Adipocyte (in vitro differentiated cells): Measurements from ENCODE around the gene ODF4.

Experiments
- DNase-seq: peaks from one replicate; pipeline ENCODE4 v3.0.0-alpha.2; 2015; ENCODE audit warnings: low read depth
- H3K27me3 ChIP-seq: replicated peaks from 2 replicates; pipeline ENCODE4 v1.7.0; 2013; ENCODE audit warnings: mild to moderate bottlenecking, low read length, moderate library complexity; ENCODE audit not compliant: control insufficient read depth, insufficient read depth
- H3K36me3 ChIP-seq: 2 replicates; pipeline ENCODE4 v1.7.0; 2013; ENCODE audit warnings: low read length, mild to moderate bottlenecking, moderate library complexity; ENCODE audit not compliant: control insufficient read depth, insufficient read depth, severe bottlenecking
- H3K4me1 ChIP-seq: 2 replicates; pipeline ENCODE4 v1.7.0; 2013; ENCODE audit warnings: mild to moderate bottlenecking, low read length, moderate library complexity; ENCODE audit not compliant: control insufficient read depth, insufficient read depth
- H3K4me3 ChIP-seq: 2 replicates; pipeline ENCODE4 v1.7.0; 2013; ENCODE audit warnings: mild to moderate bottlenecking, low read length, moderate library complexity
- H3K9ac ChIP-seq: 2 replicates; pipeline ENCODE4 v1.7.0; 2013; ENCODE audit warnings: mild to moderate bottlenecking, low read length, moderate library complexity
- H3K9me3 ChIP-seq: 2 replicates; pipeline ENCODE4 v1.7.0; 2013; ENCODE audit warnings: mild to moderate bottlenecking, low read length, moderate library complexity; ENCODE audit not compliant: control insufficient read depth

ODF4 gene, protein sequence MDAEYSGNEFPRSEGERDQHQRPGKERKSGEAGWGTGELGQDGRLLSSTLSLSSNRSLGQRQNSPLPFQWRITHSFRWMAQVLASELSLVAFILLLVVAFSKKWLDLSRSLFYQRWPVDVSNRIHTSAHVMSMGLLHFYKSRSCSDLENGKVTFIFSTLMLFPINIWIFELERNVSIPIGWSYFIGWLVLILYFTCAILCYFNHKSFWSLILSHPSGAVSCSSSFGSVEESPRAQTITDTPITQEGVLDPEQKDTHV

DNA sequence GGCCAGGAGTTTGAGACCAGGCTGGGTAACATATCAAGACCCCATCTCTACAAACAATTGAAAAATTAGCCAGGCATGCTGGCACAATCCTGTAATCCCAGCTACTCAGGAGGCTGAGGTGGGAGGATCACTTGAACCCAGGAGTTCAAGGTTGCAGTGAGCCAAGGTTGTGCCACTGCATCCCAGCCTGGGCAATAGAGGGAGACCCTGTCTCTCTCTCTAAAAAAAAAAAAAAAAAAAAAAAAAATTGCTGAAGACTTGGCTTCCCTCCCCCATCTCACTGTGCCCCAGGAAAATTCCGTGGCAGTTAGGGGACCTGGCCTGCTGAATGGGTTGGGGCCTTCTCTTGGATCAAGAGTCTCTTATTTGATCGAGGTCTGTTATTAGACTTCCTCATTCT, at the start of gene ODF4:
Gene ODF4, plus strand, starts transcription at position 301 of the 400 bp plus-strand sequence. CDS start 212 bp downstream, outside the sequence.
- DNase-seq = no peak
- Histone ChIP-seq H3K9me3 (no peaks in the 10 kb centered on the region), H3K27me3 (peaks cover 4% of the 10 kb centered on the region), H3K36me3 (no peaks in the 10 kb centered on the region), H3K9ac (no peak within 1 kb of the TSS), H3K4me1 (peaks cover 10% of the 10 kb centered on the region), H3K4me3 (no peak within 1 kb of the TSS)

DNA sequence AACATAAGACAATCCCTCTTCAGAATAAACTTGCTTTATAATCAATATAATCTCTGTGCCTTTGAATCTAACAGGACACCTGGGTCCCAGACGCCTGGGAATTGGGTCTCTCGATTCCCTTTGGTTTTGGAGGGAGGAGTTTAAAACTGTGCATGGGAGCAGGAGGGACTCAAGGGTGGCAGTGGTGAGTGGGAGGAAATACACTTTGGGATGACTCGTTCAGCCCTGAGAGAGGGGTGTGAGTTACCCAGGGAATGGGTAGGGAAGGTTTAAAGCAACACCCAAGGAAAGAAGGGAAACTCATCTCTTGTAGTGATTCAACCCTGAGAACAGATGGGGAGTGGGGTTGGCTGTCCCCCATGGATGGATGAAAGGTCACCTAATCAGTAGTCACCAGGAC, 49.6 kb upstream of the ODF4 start:
- no peak overlapping the region for H3K9ac ChIP-seq
- no peaks in the 10 kb centered on the region for H3K36me3 ChIP-seq
- no peak overlapping the region for H3K4me3 ChIP-seq
- no peaks in the 10 kb centered on the region for H3K27me3 ChIP-seq
- no peak for DNase-seq
- H3K4me1 ChIP-seq = peaks cover 39% of the 10 kb centered on the region
- no peaks in the 10 kb centered on the region for H3K9me3 ChIP-seq

DNA sequence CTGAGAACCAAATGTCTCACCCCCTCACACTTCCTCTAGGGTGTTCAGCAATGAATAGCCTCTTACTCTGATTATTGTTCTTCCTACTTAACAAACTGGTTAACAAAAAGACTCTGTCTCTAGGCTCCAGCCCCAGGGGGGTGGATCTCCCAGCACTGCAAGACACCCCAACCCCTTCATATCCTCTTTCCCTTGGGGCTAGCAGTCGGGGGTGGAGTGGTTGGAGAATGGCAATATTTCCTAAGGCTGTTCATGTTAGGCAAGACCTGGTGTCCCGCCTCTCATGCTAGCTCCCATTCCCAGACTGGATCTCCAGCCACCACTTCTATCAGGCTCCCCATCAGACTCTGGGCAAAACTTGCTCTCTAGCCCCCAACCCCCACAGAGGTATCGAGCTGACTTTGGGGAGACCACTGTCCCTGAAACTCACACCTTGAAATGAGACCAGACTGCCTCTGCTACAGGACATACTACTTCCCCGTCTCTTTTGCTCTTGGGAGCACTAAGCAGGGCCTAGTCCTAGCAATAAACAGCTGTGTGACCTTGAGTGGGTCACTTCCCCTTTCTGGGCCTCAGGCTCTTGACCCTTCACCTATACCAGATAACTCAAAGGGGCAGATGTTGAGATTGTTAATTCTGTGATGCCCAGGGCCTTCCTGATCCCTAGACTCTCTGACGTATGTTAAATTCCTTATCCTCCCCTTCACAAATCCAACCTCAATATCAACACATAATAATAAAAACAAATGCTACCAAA, 46.8 kb upstream of the ODF4 start:
- H3K27me3 ChIP-seq = no peaks in the 10 kb centered on the region
- peak overlapping the region; percentile 38 for H3K4me3 ChIP-seq
- no peaks in the 10 kb centered on the region for H3K36me3 ChIP-seq
- peak overlapping the region; percentile 10 for H3K9ac ChIP-seq
- DNase-seq = no peak
- peaks cover 42% of the 10 kb centered on the region for H3K4me1 ChIP-seq
- no peaks in the 10 kb centered on the region for H3K9me3 ChIP-seq

DNA sequence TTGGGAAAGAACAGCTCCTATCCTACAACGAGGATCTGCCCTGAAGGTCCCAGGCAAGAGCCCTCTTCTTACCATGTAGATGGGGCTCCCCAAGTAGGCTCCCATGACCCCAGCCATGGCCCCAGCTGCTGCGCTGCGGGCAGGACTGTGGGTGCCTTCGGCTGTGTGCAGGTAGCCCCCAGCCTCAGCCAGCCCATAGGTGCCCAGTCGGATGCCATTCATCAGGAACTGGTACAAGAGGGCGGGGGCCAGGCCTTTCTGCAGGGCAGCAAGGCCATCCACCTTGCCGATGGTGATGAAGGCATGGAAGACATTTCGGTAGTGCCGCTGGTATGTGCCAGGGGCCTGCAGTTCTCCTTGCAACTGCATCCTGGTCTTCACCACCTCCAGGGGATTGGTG, 45.3 kb upstream of the ODF4 start:
- Histone ChIP-seq H3K4me1 (peaks cover 36% of the 10 kb centered on the region), H3K4me3 (peak overlapping the region; percentile 87), H3K9ac (peak overlapping the region; percentile 90), H3K9me3 (no peaks in the 10 kb centered on the region), H3K36me3 (no peaks in the 10 kb centered on the region), H3K27me3 (no peaks in the 10 kb centered on the region)
- no peak for DNase-seq

DNA sequence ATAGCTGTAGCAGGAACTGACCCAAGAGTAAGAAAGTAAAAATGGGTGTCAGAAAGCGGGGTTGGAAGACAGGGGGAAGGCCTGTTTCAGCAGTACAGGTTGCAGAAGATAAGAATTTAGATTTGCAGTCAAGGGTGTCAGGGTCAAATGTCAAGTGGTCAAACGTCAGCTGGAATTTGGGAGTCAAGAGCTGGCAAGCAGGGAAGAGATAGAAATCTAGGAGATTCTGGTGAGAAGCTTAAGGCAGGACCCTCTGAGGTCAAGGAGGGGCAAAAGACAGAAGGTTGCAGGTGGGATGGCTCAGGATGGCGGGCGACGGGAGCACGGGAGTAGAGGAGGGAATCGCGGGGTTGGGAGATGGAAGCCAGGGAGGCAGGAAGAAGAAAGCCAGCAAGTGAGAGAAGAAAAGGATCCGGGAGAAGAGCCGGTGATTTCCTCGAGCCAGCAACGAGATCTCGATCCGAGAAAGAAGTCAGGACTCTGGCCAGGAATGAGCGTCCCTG, 44.8 kb upstream of the ODF4 start:
- no peak for DNase-seq
- Histone ChIP-seq H3K4me3 (peak overlapping the region; percentile 87), H3K4me1 (peaks cover 31% of the 10 kb centered on the region), H3K9ac (peak overlapping the region; percentile 90), H3K36me3 (no peaks in the 10 kb centered on the region), H3K27me3 (no peaks in the 10 kb centered on the region), H3K9me3 (no peaks in the 10 kb centered on the region)

DNA sequence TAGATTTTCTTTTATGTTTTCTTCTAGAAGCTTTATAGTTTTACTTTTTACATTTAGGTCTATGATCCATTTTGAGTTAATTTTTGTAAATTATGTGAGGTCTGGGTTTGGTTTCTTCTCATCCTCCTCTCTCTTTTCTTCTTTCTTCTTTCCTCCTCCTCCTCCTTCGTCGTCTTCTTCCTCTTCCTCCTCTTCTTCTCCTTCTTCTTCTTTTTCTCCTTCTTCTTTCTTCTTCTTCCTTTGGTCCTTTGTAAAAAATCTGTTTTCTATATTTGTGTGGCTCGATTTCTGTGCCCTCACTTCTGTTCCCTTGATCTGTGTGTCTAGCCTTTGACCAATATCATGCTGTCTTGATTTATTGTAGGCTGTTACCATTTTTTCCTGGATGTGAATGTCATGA, 39.4 kb upstream of the ODF4 start:
- Histone ChIP-seq H3K36me3 (no peaks in the 10 kb centered on the region), H3K4me3 (no peak overlapping the region), H3K27me3 (no peaks in the 10 kb centered on the region), H3K9ac (no peak overlapping the region), H3K4me1 (peaks cover 9% of the 10 kb centered on the region), H3K9me3 (no peaks in the 10 kb centered on the region)
- no peak for DNase-seq

DNA sequence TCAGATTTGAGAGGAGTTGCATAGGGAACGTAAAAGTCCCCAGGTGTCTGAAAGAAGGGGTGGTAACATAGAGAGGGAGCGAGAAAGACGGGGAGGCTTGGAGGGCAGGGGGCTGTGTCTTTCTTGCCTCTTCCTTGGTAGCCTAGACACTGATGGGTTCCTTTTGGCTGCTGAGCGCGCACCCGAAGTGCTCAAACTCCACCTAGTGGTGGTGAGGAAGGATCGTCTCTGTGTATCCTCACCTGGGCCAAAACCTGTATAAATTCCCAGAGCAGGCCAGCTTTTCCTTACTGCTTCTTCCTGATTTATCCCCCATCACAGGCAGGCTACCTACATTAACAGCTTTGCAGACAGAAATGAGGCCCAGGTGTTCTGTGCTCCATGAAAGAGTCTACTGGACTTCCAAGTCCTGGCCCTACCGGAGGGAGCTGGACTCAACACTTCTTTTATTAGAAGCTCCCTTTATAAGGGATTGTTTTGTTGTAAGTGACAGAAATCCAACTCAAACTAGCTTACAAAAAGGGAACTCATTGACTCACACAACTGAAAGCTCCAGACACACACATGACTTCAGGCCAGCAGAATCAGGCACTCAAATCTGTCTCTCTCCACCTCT, 38.9 kb upstream of the ODF4 start:
- peaks cover 9% of the 10 kb centered on the region for H3K4me1 ChIP-seq
- peak; percentile 86 for DNase-seq
- no peak overlapping the region for H3K9ac ChIP-seq
- no peak overlapping the region for H3K4me3 ChIP-seq
- no peaks in the 10 kb centered on the region for H3K36me3 ChIP-seq
- no peaks in the 10 kb centered on the region for H3K27me3 ChIP-seq
- H3K9me3 ChIP-seq = no peaks in the 10 kb centered on the region

DNA sequence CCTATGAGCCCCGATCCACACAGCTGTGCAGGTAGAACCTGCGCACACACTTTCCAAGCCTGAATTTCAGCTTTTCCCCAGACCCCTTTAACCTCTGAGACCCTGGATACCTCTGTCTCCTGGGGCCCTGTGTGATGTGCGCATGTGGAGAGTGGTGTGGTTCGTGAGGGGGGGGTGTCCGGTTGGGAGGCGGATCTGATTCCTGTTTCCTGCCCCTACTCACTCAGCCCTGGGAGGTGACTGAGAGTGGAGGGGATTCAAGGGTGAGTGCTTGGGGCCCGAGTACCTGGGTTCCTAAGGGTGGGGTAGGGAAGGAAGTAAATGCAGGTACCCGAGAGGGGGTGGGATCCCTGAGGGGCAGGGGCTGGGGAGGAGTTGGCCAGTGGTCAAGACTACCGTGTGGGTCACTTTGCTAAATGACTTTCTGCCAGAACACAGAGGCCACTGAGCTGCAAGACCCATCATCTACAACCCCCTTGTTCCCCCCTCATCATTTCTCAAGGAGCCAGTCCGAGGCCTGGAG, 29.0 kb upstream of the ODF4 start:
- H3K27me3 ChIP-seq = peaks cover 58% of the 10 kb centered on the region
- H3K4me3 ChIP-seq = no peak overlapping the region
- H3K9ac ChIP-seq = no peak overlapping the region
- DNase-seq = no peak
- no peaks in the 10 kb centered on the region for H3K9me3 ChIP-seq
- H3K4me1 ChIP-seq = peaks cover 5% of the 10 kb centered on the region
- no peaks in the 10 kb centered on the region for H3K36me3 ChIP-seq

DNA sequence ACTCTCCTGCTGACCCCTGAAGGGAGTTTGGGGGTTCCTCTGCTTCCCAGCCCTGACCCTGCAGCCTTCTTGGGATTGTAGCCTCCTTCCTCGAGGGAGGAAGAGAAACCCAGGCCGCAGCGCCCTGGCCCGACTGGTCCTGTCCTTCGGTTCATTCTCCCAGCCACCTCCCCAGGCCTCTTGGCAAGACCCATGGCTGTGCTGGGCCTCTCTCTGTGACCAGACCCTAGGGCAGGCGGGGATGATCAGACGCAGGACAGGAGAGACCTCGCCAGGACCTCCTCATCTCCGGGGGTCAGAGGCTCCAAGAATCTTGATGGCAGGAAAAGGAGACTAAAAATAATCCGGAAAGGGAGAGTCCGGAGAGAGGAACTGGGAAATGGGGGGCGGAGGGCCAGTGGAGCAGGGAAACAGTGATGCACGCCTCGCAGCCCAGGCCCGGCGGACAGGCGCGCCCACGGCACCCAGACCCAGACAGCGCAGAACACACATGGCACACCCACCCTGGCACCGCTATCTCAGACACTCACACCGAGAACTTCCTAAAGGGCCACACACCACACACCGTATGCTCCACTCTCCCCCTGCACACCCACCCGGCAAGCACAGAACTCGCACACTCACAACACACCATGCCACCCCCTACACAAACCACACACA, 28.4 kb upstream of the ODF4 start:
- no peak overlapping the region for H3K9ac ChIP-seq
- no peaks in the 10 kb centered on the region for H3K36me3 ChIP-seq
- no peaks in the 10 kb centered on the region for H3K9me3 ChIP-seq
- H3K4me1 ChIP-seq = peaks cover 5% of the 10 kb centered on the region
- no peak for DNase-seq
- H3K27me3 ChIP-seq = peaks cover 64% of the 10 kb centered on the region
- H3K4me3 ChIP-seq = no peak overlapping the region

DNA sequence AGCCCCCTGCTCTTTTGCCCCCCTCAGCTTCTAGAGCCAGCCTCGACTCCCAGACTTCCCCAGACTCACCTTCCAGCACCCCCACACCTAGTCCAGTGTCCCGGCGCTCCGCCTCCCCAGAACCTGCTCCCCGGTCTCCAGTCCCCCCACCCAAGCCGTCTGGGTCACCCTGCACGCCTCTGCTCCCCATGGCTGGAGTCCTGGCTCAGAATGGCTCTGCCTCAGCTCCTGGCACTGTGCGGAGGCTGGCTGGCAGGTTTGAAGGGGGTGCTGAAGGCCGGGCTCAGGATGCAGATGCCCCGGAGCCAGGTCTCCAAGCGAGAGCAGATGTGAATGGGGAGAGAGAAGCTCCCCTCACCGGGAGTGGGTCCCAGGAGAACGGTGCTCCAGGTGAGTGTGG, 27.4 kb upstream of the ODF4 start:
- no peak for DNase-seq
- no peak overlapping the region for H3K9ac ChIP-seq
- no peaks in the 10 kb centered on the region for H3K36me3 ChIP-seq
- H3K27me3 ChIP-seq = peaks cover 73% of the 10 kb centered on the region
- H3K4me1 ChIP-seq = peaks cover 5% of the 10 kb centered on the region
- no peak overlapping the region for H3K4me3 ChIP-seq
- H3K9me3 ChIP-seq = no peaks in the 10 kb centered on the region
